Panc1 (cell line): ENCODE results near the gene PRSS50.

Experiments
- POLR2AphosphoS5 ChIP-seq: IDR thresholded peaks from 2 replicates; pipeline ENCODE4 v1.6.1; 2012; ENCODE audit warnings: mild to moderate bottlenecking, low read depth, low read length, moderate library complexity
- REST ChIP-seq, 2 experiments: IDR thresholded peaks; 2 replicates each; pipeline ENCODE4 v1.6.1; 2011 to 2012; ENCODE audit warnings: low read depth in 2 of 2, control low read depth in 1 of 2, low read length in 1 of 2, mild to moderate bottlenecking in 1 of 2, moderate library complexity in 1 of 2; ENCODE audit not compliant: insufficient read depth in 1 of 2

- TF ChIP-seq REST (IDR thresholded peaks at IDR 0.05; ENCODE audit: insufficient read depth in 1 of 2, low read depth in 2 of 2, low read length in 1 of 2) = no peak
- no peak for TF ChIP-seq POLR2AphosphoS5
These were observed 46.5 kb upstream of the PRSS50 start for GRCh38 chr3:46764206-46764605.
